GM03348 (cell line): ENCODE results near the gene HSPA4L.
A peak's percentile ranks its signal among the peaks of the same experiment; 100 is the strongest.

Experiments used
- DNase-seq: peaks from one replicate; pipeline ENCODE4 v3.0.0; 2012; ENCODE audit warnings: low spot score

Gene HSPA4L

GRCh38 chr4:127783955-127784770, 2.0 kb downstream of the HSPA4L start:
- no peak for DNase-seq

- no peak for DNase-seq
Measured at GRCh38 chr4:127788517-127788916, 6.4 kb downstream of the HSPA4L start.

GRCh38 chr4:127791391-127791790, 9.3 kb downstream of the HSPA4L start:
- no peak for DNase-seq

GRCh38 chr4:127793528-127793927, 11.4 kb downstream of the HSPA4L start:
- DNase-seq: no peak

GRCh38 chr4:127799711-127800110, 17.6 kb downstream of the HSPA4L start:
- no peak for DNase-seq

GRCh38 chr4:127809173-127809800, 27.2 kb downstream of the HSPA4L start:
- no peak for DNase-seq

GRCh38 chr4:127810551-127810950, 28.4 kb downstream of the HSPA4L start:
- DNase-seq: no peak

- DNase-seq: no peak
Measured at GRCh38 chr4:127822430-127822829, 40.3 kb downstream of the HSPA4L start.

- DNase-seq: no peak
Measured at GRCh38 chr4:127828121-127828520, 46.0 kb downstream of the HSPA4L start.

GRCh38 chr4:127829014-127829413, 46.9 kb downstream of the HSPA4L start:
- DNase-seq: no peak

GRCh38 chr4:127832585-127832984, 50.5 kb downstream of the HSPA4L start:
- no peak for DNase-seq

- no peak for DNase-seq
Measured at GRCh38 chr4:127843704-127844600, 61.8 kb downstream of the HSPA4L start.

- no peak for DNase-seq
Measured at GRCh38 chr4:127844601-127845116, 62.5 kb downstream of the HSPA4L start.

- DNase-seq: no peak
Measured at GRCh38 chr4:127846061-127846460, 63.9 kb downstream of the HSPA4L start.

- no peak for DNase-seq
Measured at GRCh38 chr4:127846765-127847164, 64.6 kb downstream of the HSPA4L start.

GRCh38 chr4:127849505-127850234, 67.5 kb downstream of the HSPA4L start:
- DNase-seq: no peak

- no peak for DNase-seq
Measured at GRCh38 chr4:127852661-127853060, 70.5 kb downstream of the HSPA4L start.

GRCh38 chr4:127856196-127856812, 74.2 kb downstream of the HSPA4L start:
- DNase-seq: no peak

- DNase-seq: peak; percentile 76
Measured at GRCh38 chr4:127856813-127857447, 74.8 kb downstream of the HSPA4L start.

- no peak for DNase-seq
Measured at GRCh38 chr4:127857641-127858040, 75.5 kb downstream of the HSPA4L start.

- DNase-seq: no peak
Measured at GRCh38 chr4:127868196-127868595, 86.1 kb downstream of the HSPA4L start.
